Activated CD4-positive, CD25-positive, alpha-beta regulatory T cell treated with anti-CD3 and anti-CD28 coated beads, Interleukin-2, amount 50 U/mL, for 24 hours (primary cell): ENCODE data around the gene ABRACL.
"Not testable (repeated sequence)": the region's sequence is repeated elsewhere in the genome, so short reads cannot be mapped to it uniquely, and the experiment has no call there.

Experiments used
- ATAC-seq, 2 donors: fragments of 150-1000 bp; cut with Tn5 transposase; one replicate each; pipeline ENCODE4 v1.10.0; 2021; ENCODE audit warnings: mild to moderate bottlenecking in 1 of 2, moderate library complexity in 1 of 2

Gene ABRACL

DNA sequence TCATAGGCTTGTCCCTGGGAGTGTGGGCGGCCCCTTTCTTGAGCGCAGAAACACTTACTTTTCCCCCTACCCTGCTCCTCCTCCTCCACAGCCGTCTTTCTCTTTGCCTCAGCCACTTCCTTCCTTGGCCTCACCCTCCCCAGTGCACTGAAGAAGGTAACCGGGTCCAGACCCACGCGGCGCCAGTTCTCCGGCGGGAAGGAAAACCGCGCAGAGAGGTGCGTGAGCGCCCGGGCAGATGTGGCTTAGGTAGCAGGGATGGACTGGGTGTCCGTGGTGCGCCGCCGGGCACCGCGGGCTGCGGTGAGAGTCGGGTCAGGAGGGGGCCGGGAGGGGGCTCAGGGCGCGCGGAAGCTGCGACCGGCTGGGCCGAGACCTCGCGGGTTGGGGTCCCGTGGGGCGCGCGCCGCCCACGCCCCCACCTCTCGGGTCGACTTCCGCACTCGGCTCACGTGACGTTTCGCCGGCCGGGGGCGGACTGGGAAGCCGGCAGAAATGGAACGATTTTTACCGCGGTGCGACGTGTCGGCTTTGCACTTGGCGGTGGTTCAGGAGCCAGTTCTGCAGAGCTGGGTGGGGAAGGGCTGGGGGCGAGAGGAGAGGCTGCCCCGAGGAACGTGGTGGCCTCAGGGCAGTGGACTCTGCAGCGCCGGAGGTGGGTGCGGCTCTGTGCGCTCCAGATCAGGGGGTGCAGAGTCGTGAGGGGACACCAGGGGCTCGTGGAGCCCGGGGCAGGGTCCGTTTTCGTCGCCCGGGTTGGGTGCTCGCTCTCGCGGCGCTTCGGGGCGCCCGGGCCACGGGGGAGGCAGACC, at the start of gene ABRACL:
Gene ABRACL, plus strand, starts transcription at position 88 of the 812 bp plus-strand sequence. CDS start 5,416 bp downstream, outside the sequence.
- ATAC-seq = peak; percentile 76 to 78

DNA sequence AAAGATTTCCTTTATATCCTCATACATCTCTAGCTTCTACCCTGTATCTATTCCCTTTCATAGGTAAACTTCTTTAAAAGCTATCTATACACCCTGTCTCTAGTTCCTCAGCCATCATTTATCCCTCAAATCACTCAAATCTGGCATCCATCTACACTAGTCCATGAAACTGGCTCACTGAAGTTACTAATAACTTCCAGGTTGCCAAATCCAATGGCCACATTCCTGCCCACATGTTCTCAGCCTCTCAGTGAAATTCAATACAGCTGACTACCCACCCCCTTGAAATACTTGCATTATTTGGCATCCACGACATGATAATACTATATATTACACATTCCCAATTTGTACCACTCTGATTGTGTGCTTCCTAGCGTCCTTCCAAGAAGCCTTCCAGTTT, 49.2 kb upstream of the ABRACL start:
- no peak for ATAC-seq

DNA sequence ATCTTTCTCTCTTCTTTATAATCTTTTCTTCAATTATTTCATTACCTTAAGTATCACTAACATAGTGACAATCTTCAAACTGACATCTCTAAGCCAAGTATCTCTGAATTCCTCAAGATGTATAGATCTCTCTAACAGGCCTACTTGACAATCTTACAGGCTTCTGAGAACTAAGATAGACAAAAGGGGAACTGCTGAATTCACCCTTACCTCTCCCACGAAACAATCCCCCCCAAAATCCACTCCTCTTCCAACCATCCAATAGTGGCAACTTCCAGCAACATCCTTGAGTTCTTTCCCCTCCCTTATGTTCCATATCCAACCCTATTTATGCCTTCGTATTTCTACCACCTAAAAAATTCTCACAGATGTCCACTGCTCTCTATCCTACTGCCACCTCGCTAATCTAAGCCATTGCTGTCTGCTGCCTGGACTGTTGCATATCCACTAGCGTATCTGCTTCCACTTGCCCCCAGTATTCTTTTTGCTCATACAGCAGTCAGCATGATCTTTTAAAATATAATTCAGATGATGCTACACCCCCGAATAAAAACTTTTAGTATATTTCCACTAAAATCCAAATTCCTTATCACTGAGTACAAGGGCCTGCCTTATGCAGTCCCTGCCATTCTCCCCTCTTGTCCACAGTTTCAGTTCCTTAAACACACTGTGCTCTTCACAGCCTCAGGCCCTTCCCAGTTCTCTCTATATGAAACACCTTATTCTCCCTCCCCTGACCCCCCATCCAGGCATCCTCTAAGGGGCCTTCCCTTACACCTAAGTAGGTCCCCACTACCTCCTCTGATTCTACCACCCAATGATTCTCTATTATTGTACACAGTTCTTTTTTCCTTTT, 48.5 kb upstream of the ABRACL start:
- ATAC-seq = no peak

DNA sequence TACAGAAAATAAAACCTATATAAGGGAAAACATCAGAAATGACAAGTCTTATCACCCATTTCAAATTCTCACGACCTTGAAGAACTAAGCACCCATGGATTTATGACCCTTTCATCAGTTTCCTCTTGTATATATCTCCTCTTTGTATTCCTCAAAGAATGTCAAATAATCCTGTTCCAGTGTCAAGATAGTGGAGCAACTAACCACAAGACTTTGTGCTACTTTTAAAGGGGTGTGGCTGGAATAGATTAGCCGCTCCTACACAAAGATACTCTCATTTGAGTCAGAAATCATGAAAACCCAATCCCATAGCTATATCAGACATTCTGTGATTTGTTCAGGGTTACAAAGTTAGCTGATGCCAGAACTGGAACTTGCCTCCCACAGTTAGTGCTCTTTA, 47.1 kb upstream of the ABRACL start:
- no peak for ATAC-seq

DNA sequence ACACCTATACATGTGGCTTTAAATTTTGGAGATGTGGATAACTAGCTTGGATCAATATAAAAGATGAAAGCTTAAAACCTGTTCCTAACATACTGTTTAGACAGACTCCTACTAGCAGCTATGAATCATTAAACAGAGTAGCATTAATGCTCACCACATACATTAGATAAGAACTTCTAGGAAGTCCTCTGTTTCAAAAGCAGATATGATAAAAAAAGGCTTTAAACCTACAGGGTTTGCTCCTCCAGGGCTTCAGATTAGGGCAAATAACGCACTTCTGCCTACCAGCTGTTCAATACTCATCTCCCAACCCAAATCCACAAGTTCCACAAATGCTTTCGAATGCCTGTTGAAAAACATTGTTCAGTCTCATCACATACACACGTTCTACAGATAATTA, 42.0 kb upstream of the ABRACL start:
- ATAC-seq = peak in 1 of 2 donors; percentile 21

- no peak for ATAC-seq
Observed at GRCh38 chr6:138987080-138987642, 41.4 kb upstream of the ABRACL start.

DNA sequence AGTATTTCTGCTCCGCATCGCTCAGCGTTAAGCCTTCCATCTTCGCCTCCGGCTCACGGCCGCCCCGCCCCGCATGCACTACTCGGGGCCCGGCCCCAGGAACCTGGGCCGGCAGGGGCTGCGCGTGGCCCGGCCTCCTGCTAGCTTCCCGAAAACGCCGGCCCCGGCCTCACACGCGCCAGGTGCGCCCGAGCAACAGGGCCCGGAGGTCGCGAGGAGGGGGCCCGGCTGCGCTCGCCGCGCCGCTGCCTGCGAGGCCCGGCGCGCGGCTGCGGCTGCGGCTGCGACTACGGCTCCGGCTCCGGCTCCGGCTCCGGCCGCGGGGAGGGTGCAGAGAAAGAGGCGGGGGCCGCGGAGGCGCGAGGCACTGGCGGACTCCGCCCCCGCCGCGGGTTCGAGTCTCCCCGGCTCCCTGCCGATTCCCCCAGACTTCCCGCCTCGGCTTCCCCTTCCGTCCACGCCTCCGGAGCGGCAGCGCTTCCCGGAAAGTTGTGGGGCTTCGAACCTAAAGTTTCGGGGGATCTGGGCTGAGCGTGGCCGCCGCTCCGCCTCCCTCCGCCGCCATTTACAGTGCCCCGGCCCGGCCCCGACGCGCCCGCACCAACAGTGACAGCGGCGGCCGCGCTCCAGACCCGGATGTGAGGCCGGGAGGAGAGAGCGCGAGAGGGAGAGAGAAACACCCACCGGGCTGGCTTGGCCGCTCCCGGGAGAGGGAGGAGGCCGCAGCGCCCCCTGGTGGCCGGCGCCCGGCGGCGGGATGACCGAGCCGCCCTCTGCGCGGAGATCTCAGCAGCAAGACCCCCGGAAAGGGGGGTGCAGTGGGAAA, 40.7 kb upstream of the ABRACL start, which contains the start of gene REPS1:
Gene REPS1, minus strand, starts transcription at position 611 of the 826 bp plus-strand sequence. Its CDS starts 571 bp downstream, at position 40.
- peak; percentile 94 to 97 for ATAC-seq

GRCh38 chr6:138988469-138988834, 40.1 kb upstream of the ABRACL start:
- ATAC-seq = peak; percentile 4 to 5

- ATAC-seq = no peak
Observed at GRCh38 chr6:138989098-138989983, 39.2 kb upstream of the ABRACL start.

DNA sequence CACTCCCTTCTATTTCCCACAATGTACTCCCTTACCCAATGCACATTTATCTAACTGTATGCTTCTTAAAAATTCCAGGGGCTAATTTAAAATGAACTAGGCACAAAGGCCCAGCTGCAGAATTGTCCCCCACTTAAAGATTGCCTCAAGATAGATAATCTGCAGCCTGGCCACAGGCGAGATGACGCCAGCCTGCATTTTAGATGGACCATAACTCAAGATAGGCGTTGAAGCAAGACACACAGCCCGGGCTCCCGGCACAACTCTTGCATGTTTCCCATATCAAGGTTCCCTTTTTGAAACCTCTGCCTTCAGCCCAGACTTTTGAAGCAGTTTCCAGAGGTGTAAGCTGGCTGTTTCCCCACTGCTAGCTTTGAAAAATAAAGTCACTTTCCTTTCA, 37.3 kb upstream of the ABRACL start:
- no peak for ATAC-seq

DNA sequence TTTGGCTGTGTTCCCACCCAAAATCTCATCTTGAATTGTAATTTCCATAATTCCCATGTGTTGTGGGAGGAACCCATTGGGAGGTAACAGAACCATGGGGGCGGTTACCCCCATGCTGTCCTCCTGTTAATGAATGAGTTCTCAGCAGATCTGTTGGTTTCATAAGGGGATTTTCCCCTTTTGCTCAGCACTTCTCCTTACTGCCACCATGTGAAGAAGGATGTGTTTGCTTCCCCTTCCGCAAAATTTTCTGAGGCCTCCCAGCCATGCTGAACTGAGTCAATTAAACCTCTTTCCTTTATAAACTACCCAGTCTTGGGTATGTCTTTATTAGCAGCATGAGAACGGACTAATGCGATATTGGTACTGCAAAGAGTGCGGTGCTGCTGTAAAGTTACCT, 35.6 kb upstream of the ABRACL start:
- ATAC-seq = not testable (repeated sequence)

GRCh38 chr6:138993410-138993809, 35.1 kb upstream of the ABRACL start:
- not testable (repeated sequence) for ATAC-seq

GRCh38 chr6:138996524-138996923, 32.0 kb upstream of the ABRACL start:
- no peak for ATAC-seq

- no peak for ATAC-seq
Observed at GRCh38 chr6:138997136-138997535, 31.4 kb upstream of the ABRACL start.

DNA sequence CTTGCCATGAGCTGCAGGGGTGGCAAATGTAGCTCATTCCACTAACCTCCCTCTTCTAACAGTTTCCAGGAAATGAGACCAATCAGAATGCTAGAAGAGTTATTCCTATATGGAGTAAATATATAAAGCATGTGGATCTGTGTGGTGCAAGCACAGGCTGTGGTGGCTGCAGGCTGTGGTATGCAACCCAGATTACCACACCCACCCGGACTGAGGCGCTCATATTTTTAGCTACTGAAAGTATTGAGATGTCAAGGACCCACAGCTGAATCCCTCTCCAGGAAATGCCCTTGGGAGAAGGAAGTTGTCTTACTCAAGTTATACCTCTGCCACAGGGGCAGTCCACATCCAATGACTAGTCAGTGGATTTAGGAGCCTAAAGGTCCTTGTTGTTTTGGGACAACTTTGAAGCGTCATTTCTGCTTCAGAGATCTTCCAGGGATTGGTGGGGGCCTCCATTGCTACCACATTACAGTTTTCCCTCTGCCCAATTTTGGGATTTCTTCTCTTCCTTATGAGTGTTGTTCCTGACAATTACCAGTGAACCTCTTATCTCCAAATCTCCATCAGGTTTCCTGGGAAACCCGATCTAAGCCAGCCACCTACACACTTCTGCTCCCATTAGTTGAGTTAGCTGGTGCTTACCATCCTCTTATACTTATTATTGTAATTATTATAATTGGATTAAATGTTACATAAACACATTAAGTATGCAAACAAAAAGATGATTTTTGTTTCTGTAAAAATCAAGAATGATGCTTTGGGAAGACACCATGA, 28.4 kb upstream of the ABRACL start:
- ATAC-seq = no peak

GRCh38 chr6:139003751-139004150, 24.8 kb upstream of the ABRACL start:
- no peak for ATAC-seq

- ATAC-seq = no peak
Observed at GRCh38 chr6:139006477-139006876, 22.1 kb upstream of the ABRACL start.

DNA sequence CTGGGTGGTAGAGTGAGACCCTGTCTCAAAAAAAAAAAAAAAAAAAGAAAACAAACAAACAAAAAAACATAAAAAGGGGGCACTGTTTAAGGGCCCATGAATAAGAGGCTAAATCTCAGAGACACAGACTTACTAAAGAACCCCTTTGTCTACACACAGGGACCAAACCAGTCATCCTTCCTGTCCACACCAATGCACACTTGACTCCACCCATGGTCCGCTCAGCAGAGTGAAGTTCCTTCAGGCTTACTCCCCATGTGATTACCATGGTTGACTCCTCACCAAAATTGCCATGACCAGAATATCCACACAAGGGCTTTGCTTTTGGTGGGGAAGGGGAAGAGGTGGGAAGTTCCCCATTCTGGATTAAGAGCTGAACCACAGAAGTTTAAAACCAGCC, 21.1 kb upstream of the ABRACL start:
- no peak for ATAC-seq

DNA sequence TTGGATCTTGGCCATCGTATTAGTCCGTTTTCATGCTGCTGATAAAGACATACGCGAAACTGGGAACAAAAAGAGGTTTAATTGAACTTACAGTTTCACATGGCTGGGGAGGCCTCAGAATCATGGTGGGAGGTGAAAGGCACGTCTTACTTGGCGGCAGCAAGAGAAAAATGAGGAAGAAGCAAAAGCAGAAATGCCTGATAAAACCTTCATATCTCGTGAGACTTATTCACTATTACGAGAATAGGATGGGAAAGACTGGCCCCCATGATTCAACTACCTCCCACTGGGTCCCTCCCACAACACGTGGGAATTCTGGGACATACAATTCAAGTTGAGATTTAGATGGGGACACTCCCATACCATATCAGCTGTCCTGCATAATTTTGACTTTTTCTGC, 20.4 kb upstream of the ABRACL start:
- ATAC-seq = no peak

GRCh38 chr6:139010674-139011073, 17.9 kb upstream of the ABRACL start:
- no peak for ATAC-seq

- no peak for ATAC-seq
Observed at GRCh38 chr6:139011980-139012379, 16.6 kb upstream of the ABRACL start.
